NCI-H524 treated with DMSO at 0.1 percent for 48 hours (cell line): ENCODE data around the gene SLC7A14.

ENCODE experiments used
- DNase-seq: peaks from one replicate; lab custom pipeline; 2025; lab: John Stamatoyannopoulos, UW

The SLC7A14 gene

DNA sequence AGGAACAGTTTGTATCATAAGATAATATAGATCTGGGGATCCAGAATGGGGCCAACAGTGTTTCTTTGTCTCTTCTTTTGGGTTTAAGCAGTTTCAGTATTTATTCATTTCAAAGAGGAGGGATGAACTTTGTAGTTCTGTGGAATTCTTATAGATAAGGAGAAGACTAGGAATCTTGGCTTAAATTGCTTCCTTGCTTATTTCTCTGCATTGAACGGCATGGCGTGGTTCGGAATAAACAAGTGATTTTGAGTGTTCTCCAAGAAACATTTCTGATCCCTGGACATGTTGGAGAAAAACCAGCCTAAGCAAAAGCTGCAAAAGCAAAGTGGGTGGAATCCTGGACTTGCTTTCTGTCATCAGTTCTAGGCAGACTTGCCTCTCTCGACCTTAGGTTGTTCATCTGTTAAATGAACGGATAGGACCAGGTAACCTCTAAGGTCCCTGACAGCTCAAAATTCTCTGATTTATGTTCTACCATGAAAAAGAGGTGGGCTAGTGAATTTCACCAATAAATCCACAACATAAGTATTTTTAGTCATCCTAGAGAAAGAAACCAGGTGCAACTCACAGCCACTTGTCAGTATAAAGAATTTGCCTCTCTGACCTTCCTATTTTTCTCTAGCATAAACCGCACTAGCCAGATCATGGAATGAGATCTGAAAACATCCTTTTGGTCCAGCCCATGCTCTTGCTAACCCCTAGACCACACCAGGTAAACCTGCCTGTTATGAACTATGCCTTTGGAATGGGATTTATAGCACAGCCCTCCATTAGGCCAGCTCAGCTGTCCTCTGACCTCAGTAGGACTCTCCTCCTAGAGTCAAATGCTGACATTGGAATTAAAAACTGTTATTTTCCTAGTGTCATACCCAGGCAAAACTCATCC lies 88.4 kb downstream of the SLC7A14 start:
- DNase-seq, result no peak

DNA sequence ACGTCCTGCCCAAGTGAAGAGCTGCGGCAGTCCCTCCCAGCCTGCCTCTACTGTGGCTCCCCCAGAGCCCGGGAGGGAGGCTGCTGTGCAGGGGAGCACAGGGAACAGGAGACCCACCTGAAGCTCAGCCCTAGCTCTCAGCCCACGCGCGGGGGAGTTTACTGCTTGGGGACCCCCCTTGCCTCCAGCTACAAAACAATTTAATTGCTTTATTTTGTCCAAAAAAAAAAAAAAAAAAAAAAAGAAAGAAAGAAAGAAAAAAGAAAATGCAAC lies 89.1 kb downstream of the SLC7A14 start:
- no peak for DNase-seq

DNA sequence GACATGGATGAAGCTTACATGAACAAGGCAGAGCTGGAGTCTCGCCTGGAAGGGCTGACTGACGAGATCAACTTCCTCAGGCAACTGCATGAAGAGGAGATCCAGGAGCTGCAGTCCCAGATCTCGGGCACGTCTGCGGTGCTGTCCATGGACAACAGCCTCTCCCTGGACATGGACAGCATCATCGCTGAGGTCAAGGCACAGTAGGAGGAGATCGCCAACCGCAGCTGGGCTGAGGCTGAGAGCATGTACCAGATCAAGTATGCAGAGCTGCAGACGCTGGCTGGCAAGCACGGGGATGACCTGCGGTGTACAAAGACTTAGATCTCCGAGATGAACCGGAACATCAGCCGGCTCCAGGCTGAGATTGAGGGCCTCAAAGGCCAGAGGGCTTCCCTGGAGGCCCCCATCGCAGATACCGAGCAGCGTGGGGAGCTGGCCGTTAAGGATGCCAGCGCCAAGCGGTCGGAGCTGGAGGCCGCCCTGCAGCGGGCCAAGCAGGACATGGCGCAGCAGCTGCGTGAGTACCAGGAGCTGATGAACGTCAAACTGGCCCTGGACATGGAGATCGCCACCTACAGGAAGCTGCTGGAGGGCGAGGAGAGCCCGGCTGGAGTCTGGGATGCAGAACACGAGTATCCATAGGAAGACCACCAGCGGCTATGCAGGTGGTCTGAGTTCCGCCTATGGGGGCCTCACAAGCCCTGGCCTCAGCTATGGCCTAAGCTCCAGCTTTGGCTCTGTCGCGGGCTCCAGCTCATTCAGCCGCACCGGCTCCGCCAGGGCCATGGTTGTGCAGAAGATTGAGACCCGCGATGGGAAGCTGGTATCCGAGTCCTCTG lies 89.6 kb downstream of the SLC7A14 start:
- no peak for DNase-seq

DNA sequence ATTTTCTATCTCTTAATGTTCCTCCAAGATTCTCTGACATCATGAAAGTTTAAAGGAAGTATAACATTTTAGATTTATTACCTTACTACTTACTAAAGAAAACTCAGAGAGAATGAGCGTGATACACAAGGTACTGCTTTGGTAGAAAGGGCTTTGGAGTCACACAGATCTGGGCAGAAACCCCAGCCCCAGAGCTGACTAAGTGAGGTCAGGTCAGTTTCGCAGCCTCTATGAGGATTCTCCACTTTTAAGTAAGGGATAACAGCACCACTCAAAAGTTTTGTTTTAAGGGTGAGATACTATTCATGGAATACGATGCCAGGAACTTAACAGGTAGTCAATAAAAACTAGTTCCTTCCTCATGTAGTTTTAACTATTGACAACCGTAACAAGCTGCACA lies 91.1 kb downstream of the SLC7A14 start:
- DNase-seq, result no peak

DNA sequence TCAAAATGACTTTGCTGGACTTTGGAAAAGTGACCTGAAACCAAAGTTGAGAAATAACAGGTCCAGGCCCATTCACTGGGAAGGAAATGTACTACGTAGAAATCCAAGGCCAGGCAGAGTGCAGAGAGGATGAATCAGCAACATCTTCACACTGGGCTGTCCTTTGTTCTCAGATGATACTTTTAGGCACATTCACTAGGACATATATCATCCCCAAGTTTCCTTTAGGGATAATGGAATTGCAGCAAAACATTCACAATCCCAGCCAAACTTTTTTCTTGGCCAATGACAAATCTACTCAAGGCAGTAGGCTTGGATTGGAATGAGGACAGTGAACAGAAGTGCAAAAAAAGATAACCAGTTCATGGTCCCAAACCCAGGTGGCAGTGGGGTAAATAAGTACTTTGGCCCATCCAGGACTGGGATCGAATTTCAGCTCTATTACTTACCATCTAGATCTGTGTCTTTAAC lies 92.1 kb downstream of the SLC7A14 start:
- DNase-seq, result no peak

DNA sequence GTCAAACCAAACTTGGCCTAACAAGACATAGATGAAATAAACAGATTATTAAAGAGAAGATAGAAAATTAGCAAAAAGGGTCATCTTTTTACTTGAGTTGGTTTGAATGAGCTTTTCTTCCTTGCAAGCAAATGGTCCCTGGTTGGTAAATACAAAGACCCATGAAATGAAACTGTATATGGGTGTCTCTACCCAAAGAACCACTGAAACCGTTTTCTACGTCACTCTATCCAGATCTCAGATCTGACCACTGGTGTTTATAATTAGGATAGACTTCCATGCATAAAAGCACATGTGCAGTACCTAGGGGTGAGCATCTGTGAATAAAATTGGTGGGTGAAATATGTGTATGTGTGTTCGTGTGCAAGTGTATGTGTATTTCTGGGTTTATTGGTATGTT lies 94.0 kb downstream of the SLC7A14 start:
- DNase-seq, result no peak

DNA sequence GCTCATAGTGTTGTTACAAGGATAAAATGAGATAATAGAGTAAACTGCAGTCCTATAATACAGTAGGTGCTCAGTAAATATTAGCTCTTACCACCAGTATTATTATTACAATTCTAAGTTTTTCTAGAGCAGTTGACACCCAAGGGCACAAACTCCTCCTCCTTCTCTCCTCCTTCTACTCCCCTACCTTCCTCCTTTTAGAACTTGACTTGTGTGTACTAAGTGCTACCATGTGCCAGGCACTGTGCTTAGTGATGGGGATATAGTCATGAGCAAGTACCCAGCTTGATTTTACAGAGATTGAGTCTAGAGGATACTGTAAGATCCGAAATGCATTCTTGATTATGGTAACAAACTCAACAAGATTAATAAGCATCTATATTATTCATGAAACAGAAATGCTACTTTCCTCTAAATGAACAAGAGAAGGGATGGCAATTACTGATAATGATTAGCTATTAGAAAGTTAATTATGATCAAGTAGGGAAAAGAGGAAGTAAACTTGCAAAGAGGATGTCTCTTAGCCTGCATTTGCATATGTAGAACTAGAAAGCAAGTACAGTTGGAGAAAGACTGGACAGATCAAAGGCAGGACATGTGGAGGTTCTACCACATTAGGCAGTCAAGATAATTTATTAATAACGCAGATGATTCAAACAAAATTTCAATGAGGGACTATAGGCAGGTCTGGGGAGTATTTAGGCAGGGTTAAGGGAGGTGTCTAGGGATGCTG lies 94.9 kb downstream of the SLC7A14 start:
- DNase-seq, result no peak

DNA sequence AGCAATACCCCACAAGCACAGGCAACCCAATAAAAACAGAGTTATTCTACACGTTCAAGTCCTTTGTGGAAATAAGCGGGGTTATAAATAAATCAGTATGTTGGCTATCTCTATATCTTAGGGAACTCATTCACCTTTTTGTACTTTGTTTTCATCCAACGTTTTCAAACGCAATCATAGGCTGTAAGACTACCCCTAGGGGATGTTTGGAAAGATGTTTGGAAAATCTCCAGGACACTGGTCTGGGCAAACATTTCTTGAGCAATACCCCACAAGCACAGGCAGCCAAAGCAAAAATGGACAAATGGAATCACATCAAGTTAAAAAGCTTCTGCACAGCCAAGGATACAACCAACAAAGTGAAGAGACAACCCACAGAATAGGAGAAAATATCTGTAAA lies 97.1 kb downstream of the SLC7A14 start:
- no peak for DNase-seq

DNA sequence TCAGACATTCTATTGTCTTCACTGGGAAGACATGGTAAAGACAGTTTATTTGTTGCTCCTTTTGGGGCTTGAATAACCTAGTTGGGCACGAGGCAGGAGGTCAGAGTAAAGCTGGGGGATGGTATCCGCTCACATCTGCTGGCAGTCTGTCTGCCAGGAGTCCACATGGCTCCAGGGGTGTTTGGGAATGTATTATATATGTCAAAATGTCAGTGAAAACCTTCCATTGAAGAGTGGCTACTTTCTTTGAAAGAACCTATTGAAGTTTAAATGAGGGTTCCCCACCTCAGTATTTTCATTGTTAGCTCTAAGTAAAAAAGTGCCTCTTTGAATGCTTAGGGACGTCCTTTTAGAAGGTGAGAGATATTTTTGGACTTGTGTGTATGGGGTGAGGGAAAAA lies 98.8 kb downstream of the SLC7A14 start:
- DNase-seq, result no peak

DNA sequence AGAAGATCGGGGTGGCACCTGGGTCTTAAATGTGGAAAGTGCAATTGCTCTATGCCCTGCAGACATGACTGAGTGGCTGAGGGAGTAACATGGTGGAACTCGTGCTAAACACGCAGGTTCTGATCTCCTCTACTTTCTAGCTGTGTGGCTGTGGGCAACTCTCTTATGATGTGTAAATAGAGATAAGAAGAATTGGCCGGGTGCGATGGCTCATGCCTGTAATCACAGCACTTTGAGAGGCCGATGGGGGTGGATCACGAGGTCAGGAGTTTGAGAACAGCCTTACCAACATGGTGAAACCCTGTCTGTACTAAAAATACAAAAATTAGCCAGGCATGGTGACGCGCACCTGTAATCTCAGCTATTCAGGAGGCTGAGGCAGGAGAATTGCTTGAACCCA lies 99.5 kb downstream of the SLC7A14 start:
- DNase-seq, result no peak

DNA sequence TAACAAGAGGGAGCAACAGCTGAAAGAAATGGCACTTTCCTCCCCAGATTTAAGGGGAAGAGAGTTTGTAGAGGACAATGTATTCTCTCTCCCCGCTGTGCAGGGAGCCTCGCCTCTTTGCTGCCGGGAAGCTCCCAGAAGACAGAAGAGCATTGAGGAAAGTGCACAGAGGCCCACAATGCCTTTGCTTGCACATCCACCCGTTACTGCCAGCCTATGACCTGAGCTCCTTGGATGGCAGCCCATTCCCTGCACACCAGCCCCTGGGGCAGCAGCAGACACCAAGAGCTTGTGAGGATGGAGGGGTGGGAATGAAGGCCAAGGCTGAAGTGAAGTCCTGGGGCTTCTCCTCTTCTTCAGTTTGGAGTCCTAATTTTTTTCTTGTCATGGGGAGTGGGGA lies 100.2 kb downstream of the SLC7A14 start:
- no peak for DNase-seq

DNA sequence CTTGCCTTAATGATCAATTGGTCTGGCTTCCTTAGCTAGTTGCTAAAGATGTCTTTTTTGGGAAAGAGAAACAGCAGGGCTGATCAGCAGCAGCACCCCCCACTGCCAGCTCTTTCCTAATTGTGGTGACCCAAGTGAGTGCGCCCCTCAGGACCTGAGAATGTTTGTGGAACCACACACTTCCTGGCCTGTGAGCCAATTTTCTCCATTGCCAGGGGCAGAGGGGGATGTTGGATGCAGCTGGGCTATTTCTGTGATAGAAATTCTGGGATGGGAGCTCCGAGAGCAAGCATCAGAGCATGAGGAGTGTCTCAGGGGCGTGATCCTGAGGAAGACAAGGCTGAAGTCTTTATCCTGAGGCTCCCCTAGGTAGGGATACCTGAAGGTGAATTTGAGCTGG lies 100.6 kb downstream of the SLC7A14 start:
- DNase-seq, result no peak

DNA sequence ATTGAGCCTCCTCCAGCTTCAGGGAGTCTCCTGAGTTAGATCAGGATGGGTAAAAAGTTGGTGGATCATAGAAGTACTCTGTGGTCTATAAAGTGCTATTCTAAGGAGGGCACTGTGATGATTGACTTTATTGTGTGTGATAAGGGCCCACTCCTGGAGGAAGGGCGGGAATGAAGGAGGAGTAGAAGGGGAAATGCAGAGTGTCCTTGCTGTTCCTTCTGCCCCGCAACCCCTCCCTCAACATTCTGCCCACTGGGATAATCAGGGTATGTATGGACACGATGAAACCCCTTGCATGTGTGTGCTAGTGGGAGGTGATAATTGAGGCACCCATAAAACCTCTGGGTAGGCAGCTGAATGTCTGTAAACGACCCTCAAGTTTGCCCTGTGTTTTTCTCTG lies 101.0 kb downstream of the SLC7A14 start:
- no peak for DNase-seq

DNA sequence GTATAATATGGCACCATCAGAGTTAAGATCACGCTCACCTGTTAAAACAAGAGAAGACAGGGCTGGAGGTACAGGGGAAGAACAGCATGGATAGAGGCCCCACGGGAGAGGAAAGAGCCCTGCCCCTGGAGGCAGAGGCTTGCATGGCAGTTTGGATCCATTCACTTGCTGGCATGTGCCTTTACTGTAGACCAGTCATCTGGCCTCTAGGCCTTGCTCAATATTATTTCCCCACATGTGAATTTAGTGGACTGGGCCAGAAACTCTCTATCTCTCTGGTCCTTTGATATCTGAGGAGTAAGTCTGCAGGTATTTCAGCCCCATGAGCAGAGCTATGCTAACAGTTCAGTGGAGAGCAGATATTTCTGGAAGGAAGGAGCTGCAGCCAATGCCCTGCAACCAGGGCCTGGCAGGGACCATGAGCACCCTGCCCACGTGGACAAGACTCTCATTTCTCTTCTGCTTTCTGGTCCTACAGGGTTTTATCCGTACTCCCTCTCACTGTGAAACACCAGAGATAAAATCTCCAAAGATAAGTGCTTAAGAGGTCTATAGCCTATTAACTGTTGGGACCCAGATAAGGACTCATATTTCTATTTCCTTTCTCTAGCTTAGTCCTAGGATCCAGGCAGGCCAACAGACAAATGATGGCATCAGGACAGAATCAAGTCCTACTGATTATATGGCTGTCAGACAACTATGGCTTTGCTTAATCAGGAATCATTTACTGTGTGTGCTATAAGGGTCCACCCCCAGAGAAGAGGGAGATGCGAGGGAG lies 102.2 kb downstream of the SLC7A14 start:
- DNase-seq, result no peak

DNA sequence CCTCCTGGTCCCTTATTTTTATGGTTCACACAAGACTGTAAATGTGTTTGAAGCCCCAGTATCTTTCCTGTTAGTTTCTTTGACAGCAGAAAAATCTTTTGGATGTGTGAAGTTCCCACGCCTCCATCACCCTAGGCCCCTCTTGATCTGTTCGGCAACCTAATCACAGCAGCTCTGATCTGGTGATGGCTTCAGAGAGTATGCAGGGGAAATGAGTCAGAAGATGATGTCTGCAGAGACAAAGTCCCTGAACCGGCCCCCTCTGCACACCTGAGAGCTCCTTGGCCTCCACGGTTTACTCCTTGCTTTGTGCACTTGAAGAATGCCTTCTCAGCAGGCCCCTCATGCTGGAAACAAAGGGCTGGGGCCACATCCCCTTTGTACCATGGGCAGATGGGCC lies 103.7 kb downstream of the SLC7A14 start:
- DNase-seq, result no peak

DNA sequence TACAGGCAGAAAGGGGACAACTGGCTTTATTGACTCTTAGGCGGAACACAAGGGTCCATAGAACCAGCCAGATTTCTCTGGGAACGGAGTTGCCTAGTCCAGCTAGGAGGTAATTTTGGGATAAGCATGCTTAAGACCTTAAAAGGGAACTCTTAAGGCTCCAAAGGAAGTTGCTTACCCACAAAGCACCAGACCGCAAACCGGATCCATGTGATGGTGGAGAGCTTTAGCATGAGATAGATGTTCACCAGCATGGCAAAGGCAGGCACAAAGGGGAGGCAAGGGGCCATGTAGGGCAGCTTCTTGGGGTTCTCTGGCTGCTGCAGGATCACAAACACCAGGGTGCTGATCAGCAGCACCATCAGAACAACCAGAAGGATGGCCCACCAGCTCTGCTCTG lies 105.8 kb downstream of the SLC7A14 start:
- DNase-seq, result no peak

DNA sequence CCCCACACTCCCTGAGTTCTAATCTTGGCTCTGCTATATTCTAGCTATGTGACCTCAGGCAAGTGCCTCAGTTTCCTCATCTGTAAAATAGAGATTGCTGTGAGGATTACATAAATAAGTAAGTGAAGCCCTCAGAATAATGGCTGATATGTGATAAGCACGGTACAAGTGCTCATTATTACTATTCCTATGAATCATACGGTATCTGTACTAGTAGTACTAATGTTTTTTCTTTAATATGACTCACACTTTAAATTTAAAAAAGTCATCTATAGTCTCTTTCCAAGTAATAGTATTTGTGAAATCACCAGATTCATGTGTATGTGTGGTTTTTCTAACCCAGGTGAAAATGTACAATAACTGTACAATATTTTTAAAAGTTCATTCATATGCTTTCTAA lies 108.5 kb downstream of the SLC7A14 start:
- DNase-seq, result no peak

DNA sequence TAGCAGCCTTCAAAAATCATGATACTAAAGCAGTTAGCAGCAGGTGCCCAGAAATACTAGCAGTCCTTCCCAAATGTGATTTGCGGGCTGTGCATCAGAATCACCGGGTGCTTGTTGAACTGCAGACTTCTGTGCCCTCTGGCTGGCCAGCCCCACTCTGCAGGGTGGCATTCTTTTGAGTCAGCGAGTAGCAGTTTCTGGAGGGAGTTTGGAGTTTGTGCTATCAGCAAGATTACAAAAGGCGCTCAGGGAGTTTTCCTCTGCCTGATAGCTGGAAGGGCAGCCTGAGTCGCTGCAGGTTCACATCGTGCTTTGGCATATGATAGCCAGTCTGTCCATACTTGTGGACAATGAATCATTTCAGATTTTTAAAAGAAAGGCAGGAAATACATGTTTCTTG lies 109.6 kb downstream of the SLC7A14 start:
- no peak for DNase-seq

DNA sequence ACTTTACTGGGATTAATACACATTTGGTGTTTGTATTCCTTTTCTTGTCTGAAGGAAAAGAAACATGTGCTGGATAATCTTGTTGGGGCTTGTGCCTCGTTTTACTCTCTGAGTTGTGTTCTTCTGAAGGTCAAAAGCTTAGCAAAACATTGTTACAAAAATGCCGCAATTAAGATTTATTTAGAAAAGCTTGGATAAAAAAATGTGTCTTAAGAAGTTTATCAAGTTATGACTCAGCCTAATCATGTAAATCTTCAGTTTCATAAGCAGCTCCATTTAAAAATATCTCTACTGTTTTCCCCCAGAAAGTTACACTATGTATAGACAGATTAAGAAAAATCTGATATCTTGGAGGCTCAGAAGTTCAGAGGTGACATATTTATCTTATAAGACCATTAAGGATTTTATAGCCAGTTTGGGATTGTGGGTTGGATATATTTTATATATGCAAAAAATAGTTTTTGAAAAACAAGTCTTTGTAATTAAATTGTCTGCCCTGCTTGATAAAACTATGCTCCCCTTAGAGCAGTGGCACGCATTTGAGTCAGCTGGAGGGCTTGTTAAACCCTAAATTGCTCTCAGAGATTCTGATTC lies 110.7 kb downstream of the SLC7A14 start:
- no peak for DNase-seq

DNA sequence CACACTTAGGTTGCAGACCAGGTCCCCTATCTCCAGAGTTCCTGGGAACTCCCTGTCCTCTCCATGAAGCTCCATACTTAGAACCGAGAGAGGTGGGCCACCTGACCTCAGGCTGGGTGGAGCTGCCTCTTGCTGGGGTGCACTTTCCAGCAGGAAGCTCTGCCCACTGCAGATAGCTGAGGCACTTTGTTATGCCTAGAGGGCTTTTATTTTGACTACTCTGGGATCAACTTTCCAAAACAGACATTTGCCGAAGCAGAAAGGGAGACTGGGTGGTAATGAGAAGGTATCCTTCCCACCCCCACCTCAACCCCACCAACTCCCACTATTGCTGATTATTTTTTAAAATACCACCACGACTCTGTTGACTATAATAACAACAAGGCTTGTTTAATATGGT lies 112.5 kb downstream of the SLC7A14 start:
- no peak for DNase-seq

DNA sequence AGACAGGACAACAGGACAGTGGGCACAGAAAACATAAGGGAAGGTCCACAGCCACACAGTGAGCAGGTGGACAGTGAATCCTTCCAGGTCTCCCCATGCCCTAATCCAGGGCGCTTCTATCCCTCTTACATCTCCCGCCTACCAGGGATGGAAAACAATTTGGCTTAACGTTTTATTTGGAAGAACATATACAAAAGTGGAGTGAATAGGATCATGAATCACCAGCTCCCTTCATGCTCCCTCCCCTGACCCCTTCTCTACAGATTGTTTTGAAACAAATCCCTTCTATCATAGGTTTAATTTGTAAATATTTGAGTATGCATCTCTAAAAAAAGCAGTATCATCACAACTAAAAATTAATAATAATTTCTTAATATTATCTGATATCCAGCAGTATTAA lies 114.7 kb downstream of the SLC7A14 start:
- DNase-seq, result peak; percentile 2
